Embryonic facial prominence (tissue), 1 donor: Measurements from ENCODE around the gene RAB8B.
"Not testable (repeated sequence)": the region's sequence is repeated elsewhere in the genome, so short reads cannot be mapped to it uniquely, and the experiment has no call there.

Experiments used
- DNase-seq: peaks from one replicate; pipeline ENCODE4 v3.0.0-alpha.2; 2016; ENCODE audit errors: extremely low spot score

The RAB8B gene

GRCh38 chr15:63208824-63209223 is 19.4 kb downstream of the RAB8B start:
- DNase-seq, result not testable (repeated sequence)

- DNase-seq, result no peak
Observed at GRCh38 chr15:63210151-63211091, 21.0 kb downstream of the RAB8B start.

GRCh38 chr15:63211092-63211490 is 21.7 kb downstream of the RAB8B start:
- no peak for DNase-seq

GRCh38 chr15:63211549-63211948 is 22.1 kb downstream of the RAB8B start:
- DNase-seq, result no peak

GRCh38 chr15:63212050-63213004 is 22.9 kb downstream of the RAB8B start:
- peak; percentile 84 for DNase-seq

DNA sequence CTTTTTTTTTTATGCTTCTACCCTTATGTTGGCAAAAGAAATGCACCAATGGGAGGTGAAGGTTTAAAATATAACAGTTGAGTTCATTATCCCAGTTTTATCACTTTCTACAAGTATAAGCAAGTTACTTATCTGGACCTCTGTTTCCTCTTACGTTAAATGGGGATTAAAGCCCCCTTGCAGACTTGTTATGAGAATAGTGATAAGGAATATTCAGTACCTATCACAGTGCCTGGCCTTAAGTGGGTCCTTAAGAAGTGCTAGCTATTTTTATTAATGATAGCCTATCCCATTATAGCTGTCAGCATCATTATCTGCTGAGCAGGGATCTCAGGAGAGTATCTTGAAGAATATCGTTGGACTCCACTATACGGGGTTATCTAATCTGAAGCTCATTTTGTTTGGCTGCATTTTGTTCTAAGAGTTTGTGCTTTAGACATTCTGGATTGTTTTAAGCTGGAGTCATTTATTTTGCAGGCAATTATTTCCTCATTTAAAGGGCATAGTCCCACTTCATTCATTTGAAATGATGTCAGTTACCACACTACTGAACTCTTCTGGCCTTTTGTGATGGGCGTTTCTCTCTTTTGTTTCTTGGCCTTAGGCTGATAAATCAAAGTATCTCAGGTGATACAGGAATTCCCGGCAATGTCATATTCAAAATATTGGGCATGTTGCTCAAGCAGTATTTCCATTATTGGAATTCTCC is 28.8 kb downstream of the RAB8B start:
- DNase-seq, result no peak

GRCh38 chr15:63219196-63219710 is 29.8 kb downstream of the RAB8B start:
- DNase-seq, result no peak

DNA sequence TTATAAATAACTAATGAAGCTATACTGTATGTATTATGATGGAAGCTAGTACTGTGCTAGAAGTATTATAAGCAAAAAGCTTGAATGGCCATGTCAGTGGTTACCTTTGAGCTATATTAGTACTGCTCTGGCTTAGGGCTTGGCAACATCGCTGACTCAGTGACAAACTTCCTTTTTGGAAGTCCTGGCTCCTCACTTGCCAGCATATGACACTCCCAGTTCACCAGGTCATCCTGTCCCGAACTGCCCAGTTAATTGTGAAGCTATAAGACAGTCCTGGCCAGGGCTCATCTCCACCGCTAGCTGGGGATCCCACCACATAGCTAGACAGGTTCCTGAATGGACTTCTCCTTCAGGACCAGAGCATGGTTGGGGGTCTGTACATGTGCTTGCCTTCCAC is 31.9 kb downstream of the RAB8B start:
- DNase-seq, result no peak

DNA sequence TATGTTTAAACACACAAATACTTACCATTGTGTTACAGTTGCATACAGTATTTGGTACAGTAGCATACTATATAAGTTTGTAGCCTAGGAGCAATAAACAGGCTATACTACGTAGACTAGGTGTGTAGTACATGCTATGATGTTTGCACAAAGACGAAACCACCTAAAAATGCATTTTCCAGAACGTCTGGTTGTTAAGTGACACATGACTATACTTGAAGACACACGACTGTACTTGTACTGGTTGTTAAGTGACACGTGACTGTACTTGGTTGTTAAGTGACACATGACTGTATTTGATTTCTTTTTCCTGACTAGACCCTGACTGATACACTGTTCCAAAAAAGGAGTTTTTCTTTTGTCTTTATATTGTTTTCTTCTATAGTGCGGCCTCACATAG is 34.1 kb downstream of the RAB8B start:
- no peak for DNase-seq

DNA sequence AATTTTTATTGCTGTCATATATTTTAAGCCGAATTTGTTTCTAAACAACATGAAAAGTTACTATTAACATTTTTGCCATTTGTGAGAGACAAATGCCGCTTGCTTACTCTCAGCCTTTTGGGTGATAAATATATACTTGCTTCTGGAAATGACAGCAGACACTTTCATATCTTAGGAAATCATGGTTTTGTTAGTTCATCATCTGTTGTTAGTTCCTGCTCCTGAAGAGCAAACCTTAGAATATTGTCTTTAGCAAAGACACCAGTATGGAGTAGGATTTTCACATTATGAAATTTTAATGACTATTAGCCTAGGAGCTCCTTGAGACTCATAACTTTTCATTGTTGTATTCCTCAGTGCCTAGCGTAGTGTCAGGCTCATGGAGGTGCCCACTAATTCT is 36.0 kb downstream of the RAB8B start:
- DNase-seq, result no peak

- no peak for DNase-seq
Observed at GRCh38 chr15:63226155-63226883, 36.9 kb downstream of the RAB8B start.

GRCh38 chr15:63226966-63227401 is 37.6 kb downstream of the RAB8B start:
- no peak for DNase-seq

- DNase-seq, result no peak
Observed at GRCh38 chr15:63227689-63228088, 38.3 kb downstream of the RAB8B start.

DNA sequence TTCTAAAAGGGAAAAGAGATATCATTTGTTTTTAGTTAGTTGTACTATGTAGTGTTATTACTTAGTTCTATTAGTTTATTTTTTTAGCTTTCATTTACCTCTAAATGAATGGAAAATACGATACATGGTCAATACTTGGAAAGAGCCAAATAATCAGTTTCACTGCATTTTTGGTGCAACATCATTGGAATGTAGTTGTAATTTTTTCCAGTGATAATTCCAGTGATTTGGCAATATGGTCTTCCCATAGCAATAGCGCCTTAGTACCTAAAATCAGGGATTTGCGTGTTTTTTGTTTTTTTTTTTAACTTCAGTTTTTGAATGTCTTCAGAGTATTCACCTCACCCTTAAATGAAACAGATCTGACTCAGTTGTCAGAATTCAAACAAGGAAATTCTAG is 41.8 kb downstream of the RAB8B start:
- DNase-seq, result no peak

GRCh38 chr15:63231706-63232105 is 42.3 kb downstream of the RAB8B start:
- DNase-seq, result no peak

GRCh38 chr15:63232405-63232804 is 43.0 kb downstream of the RAB8B start:
- DNase-seq, result no peak

DNA sequence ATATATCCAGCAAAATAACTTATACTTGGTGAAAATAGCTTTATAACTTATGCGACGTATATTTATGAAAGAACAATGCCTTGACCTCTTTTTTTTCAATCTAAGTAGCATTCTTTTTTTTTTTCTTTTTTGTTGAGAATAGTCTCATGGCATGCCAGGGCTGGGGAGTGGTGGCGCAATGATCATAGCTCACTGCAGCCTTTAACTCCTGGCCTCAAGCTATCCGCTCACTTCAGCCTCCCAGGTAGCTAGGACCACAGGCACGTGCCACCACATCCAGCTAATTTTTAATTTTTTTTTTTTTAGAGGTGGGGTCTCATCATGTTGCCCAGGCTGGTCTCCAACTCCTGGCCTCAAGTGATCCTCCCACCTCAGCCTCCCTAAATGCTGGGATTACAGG is 43.5 kb downstream of the RAB8B start:
- DNase-seq, result no peak

DNA sequence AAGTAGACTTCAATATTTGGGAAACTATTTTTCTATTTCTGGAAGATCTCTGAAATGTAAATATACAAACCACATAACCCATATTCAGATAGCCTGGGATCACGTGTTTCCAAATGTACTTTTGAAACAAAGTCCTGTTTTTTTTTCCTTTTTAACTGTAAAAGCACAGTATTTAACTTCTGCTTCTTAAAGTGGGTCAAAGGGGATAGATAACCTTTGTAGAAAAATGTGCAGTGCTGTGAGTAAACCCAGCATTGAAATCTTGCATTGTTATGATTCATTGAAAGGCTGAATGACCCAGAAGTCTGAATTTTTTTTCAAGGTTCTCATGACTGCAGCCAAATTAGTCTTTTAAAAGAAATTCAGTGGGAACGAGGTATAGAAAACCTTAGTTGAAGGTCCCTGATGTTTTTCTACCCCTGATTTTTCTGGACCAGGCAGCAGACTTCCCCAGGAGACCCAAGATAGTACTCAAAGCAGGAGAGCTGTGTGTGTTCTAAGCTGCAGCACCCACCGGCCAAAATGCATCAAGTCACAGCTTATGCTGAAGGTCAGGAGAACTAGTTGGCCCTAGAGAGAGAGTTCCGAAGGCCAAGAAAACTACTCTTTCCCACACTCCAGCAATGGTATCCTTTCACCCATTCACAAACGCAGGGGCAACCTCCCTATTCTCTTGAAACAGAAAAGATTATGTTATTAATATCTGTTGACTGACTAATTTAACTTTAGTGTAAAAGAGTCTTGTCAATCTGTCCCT is 44.4 kb downstream of the RAB8B start:
- DNase-seq, result no peak

DNA sequence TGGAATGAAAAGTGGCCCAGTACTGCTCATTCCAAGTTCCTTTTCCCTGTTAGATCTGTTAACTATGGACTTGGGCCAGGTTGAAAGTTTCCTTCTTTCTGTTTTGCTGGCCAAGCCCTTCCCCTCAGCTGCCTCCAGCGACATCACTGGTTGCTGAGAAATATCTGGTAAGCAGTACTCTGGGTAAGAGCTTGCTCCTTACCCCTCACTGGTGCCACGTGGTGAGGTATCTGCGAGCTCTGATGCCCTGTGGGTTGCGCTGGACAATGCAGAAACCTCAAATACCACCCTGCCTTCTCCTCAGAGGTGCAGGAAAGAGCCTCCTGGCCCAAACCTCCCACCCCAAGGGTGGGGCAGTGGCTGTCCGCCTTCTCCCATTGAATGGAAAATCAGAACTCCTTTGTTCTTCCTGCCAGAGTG is 45.1 kb downstream of the RAB8B start:
- no peak for DNase-seq

- no peak for DNase-seq
Observed at GRCh38 chr15:63236272-63236671, 46.9 kb downstream of the RAB8B start.
